HG03460 (cell line): ENCODE measurements around the gene CDK17.

ENCODE experiments used
- ATAC-seq: cut with Tn5 transposase; IDR thresholded peaks from one replicate; pipeline ENCODE4 v1.9.1; 2021; ENCODE audit not compliant: unreplicated experiment

CDK17 gene

GRCh38 chr12:96271469-96272199 is 128.6 kb downstream of the CDK17 start:
- ATAC-seq: no peak

- ATAC-seq: no peak
Measured at GRCh38 chr12:96266238-96266637, 134.0 kb downstream of the CDK17 start.

- ATAC-seq: no peak
Measured at GRCh38 chr12:96265836-96266235, 134.4 kb downstream of the CDK17 start.

GRCh38 chr12:96265400-96265799 is 134.8 kb downstream of the CDK17 start:
- ATAC-seq: no peak

GRCh38 chr12:96263449-96263902 is 136.8 kb downstream of the CDK17 start:
- ATAC-seq: no peak

- no peak for ATAC-seq
Measured at GRCh38 chr12:96261557-96261956, 138.7 kb downstream of the CDK17 start.

- no peak for ATAC-seq
Measured at GRCh38 chr12:96260644-96261043, 139.6 kb downstream of the CDK17 start.

- ATAC-seq: no peak
Measured at GRCh38 chr12:96260231-96260630, 140.0 kb downstream of the CDK17 start.

GRCh38 chr12:96258104-96258961 is 141.9 kb downstream of the CDK17 start:
- ATAC-seq: no peak

- ATAC-seq: no peak
Measured at GRCh38 chr12:96257550-96258103, 142.6 kb downstream of the CDK17 start.

- ATAC-seq: no peak
Measured at GRCh38 chr12:96256672-96257361, 143.4 kb downstream of the CDK17 start.

- ATAC-seq: no peak
Measured at GRCh38 chr12:96255077-96255476, 145.2 kb downstream of the CDK17 start.

GRCh38 chr12:96250119-96250685 is 150.0 kb downstream of the CDK17 start:
- ATAC-seq: no peak

GRCh38 chr12:96249196-96250118 is 150.8 kb downstream of the CDK17 start:
- ATAC-seq: no peak

GRCh38 chr12:96248136-96248931 is 151.9 kb downstream of the CDK17 start:
- no peak for ATAC-seq

- ATAC-seq: no peak
Measured at GRCh38 chr12:96247563-96247962, 152.7 kb downstream of the CDK17 start.

- no peak for ATAC-seq
Measured at GRCh38 chr12:96246926-96247505, 153.2 kb downstream of the CDK17 start.

GRCh38 chr12:96244826-96245225 is 155.4 kb downstream of the CDK17 start:
- ATAC-seq: no peak

- no peak for ATAC-seq
Measured at GRCh38 chr12:96242597-96242996, 157.6 kb downstream of the CDK17 start.
